Stimulated activated CD4-positive, alpha-beta T cell treated with anti-CD3 and anti-CD28 coated beads, Interleukin-2, amount 100 ng/mL, for 4 hours (primary cell): Measurements from ENCODE around the gene LEFTY2.
"Not testable (repeated sequence)": the region's sequence is repeated elsewhere in the genome, so short reads cannot be mapped to it uniquely, and the experiment has no call there.

Source experiments
- DNase-seq: peaks from one replicate; pipeline ENCODE4 v3.0.0-alpha.2; 2020; ENCODE audit warnings: low read depth

The LEFTY2 gene

GRCh38 chr1:225899044-225899925, 41.7 kb downstream of the LEFTY2 start:
- no peak for DNase-seq

GRCh38 chr1:225897595-225898514, 43.2 kb downstream of the LEFTY2 start:
- no peak for DNase-seq

GRCh38 chr1:225896937-225897549, 44.0 kb downstream of the LEFTY2 start:
- peak; percentile 57 for DNase-seq

- DNase-seq: no peak
These were observed 44.5 kb downstream of the LEFTY2 start for GRCh38 chr1:225896494-225896893.

- DNase-seq: no peak
These were observed 48.7 kb downstream of the LEFTY2 start for GRCh38 chr1:225892307-225892706.

GRCh38 chr1:225891229-225891972, 49.6 kb downstream of the LEFTY2 start:
- no peak for DNase-seq

- no peak for DNase-seq
These were observed 50.4 kb downstream of the LEFTY2 start for GRCh38 chr1:225890346-225891228.

- no peak for DNase-seq
These were observed 51.3 kb downstream of the LEFTY2 start for GRCh38 chr1:225889743-225890142.

- DNase-seq: no peak
These were observed 52.0 kb downstream of the LEFTY2 start, which contains the start of gene LEFTY1 for GRCh38 chr1:225888898-225889601. Gene LEFTY1, minus strand, starts transcription at chr1:225889146. Its CDS starts 80 bp downstream, at chr1:225889066.

GRCh38 chr1:225888289-225888897, 52.6 kb downstream of the LEFTY2 start:
- DNase-seq: no peak

GRCh38 chr1:225887554-225888288, 53.3 kb downstream of the LEFTY2 start:
- DNase-seq: not testable (repeated sequence)

GRCh38 chr1:225887030-225887314, 54.0 kb downstream of the LEFTY2 start:
- DNase-seq: no peak
